ENCODE measurements around the gene AGMAT. TPM values are rescaled to one million over a fixed set of nuclear protein-coding genes. Genes with fewer than 3 reads are reported as not detected.
A peak's percentile ranks its signal among the peaks of the same experiment; 100 is the strongest.

AGMAT gene
- total RNA-seq = 10 to 100 TPM in 1 of 5 experiments, 1 to 10 TPM in 4; 6.4 to 21.5 (median 9.5) TPM
- polyA plus RNA-seq = 10 to 100 TPM; 14.5 to 16.9 TPM
- 13.3 reads per million, percentile 42 among the genes with 10 or more reads in this experiment for total RNA-seq

DNA sequence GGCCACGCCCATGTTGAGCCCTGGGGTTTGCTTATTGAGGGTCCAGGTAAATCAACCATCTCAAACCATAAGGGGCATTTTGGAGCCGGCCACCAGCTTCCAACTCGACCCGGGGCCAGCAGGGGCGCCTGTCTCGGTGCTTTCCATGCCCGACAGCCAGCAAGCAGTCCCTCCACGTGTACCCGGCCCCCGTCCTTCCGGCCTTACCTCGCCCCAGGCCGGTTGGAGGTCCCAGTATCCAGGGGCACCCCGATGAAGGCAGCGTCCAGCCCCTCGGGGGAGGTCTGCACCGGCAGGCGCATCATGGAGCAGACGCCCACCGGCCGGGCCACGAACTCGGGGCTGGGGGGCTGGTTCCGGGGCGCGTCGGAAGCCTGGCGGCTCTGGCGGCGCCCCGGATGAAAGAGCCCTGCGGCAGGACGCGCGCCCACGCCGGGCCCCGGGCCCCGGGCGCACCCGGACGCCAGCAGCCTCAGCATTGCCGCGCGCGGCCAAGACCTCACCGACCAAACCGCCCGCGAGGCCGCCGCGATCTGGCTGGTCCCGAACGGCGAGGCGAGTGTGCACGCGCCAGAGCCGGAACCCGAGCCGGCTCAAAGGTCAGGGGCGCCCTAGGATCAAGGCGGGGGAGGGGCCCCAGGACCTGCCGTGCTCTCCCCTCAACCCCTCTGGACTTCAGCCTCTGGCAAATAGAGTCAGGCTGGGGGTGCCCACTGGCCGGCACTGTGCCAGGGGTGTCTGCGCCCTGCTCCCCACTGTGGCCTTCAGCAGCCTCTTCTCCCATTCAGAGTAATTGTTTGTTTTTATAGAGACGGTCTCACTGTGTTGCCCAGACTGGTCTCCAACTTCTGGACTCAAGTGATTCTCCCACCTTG, at the start of gene AGMAT:
Gene AGMAT (minus strand): TSS at position 563 of the 875 bp plus-strand sequence. CDS start 84 bp downstream, at position 479.
- ChIA-PET CTCF (interaction anchor here (0.6 kb wide), 1 partner anchor 318 kb away, joined by 3 read pairs; no protein-coding TSS in a partner anchor), POLR2A (interaction anchor here (1.2 to 2.1 kb wide), 3 partner anchors 14 to 33 kb away, joined by 4 to 6 read pairs (median 4); no protein-coding TSS in a partner anchor)
- Mint-ChIP-seq H3K9me3 (peaks cover 0 to 3% (median 0%) of the 10 kb centered on the region in 11 donors), H3K4me1 (peaks cover 12 to 48% (median 33%) of the 10 kb centered on the region in 7 donors), H3K27ac (peak within 1 kb of the TSS; percentile 76 to 98 (median 94)), H3K4me3 (peak within 1 kb of the TSS; percentile 81 to 94 (median 88)), H3K36me3 (peaks cover 0 to 24% (median 19%) of the 10 kb centered on the region in 5 donors), H3K27me3 (no peaks in the 10 kb centered on the region)
- peaks cover 13 to 29% of the 10 kb centered on the region in 2 donors for H3K4me1 ChIP-seq (ENCODE audit: control insufficient read depth in 2 of 2, insufficient read depth in 2 of 2, low read length in 2 of 2)
- no peaks in the 10 kb centered on the region for H3K27me3 ChIP-seq (ENCODE audit: control insufficient read depth in 2 of 2, insufficient read depth in 2 of 2, low read length in 2 of 2)
- intact Hi-C loops (cut with micrococcal nuclease) = loop anchor here (1.0 to 2.0 kb wide), 3 partner anchors 33 to 58 kb away; partner anchors contain the start of genes DNAJC16 (in 2 of the 2) and DDI2 (in 1 of the 2)
- no peaks in the 10 kb centered on the region for H3K9me3 ChIP-seq (ENCODE audit: control insufficient read depth in 2 of 3, low read length in 3 of 3)
- H3K36me3 ChIP-seq (ENCODE audit: control insufficient read depth in 2 of 3, insufficient read depth in 3 of 3, low read length in 3 of 3) = peaks cover 0 to 19% (median 0%) of the 10 kb centered on the region in 3 experiments
- peak within 1 kb of the TSS; percentile 88 for H3K27ac ChIP-seq (ENCODE audit: low read depth, low read length)
- DNase-seq (peak; percentile 37 to 76 (median 54)), ATAC-seq (peak; percentile 82)
- peak within 1 kb of the TSS; percentile 69 for H3K4me3 ChIP-seq (ENCODE audit: low read length)

DNA sequence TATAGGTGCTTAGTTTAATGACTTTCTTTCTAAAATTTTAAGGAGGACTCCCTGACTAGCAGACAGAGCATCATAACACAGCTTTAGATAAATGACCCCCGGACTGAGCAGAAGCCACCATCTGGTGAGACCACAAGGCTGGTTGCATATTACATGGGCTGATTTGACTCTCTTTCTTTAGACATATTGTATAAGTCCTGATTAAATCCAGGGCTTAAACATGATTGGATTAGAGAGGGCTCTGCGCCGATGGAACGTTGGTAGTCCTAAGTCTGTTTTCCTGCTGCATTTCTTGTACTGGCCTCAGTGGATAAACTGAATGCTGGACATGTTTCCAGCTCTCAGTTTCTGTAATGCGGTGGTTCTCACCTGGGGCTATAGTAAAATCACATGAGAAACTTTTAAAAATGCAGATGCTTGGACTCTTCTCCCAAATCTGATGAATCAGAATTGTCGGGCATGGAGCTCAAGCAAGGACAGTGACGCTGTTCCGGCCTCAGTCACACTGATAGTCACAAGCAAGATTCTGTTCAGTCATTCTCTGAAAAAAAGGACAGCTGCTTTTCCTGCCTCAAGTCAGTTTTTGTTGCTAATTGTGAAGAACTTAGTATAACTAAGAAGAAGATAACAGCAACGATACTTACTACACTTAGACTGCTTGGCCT, 49.0 kb upstream of the AGMAT start:
- no peaks in the 10 kb centered on the region for H3K4me1 ChIP-seq (ENCODE audit: control insufficient read depth in 2 of 2, insufficient read depth in 2 of 2, low read length in 2 of 2)
- ChIA-PET CTCF (no interaction called here), POLR2A (interaction anchor here (0.8 kb wide), 1 partner anchor 16 kb away, joined by 3 read pairs; no protein-coding TSS in a partner anchor)
- intact Hi-C loops (cut with micrococcal nuclease) = no loop called here
- H3K9me3 ChIP-seq (ENCODE audit: control insufficient read depth in 2 of 3, low read length in 3 of 3) = no peaks in the 10 kb centered on the region
- H3K9me3 Mint-ChIP-seq = no peaks in the 10 kb centered on the region
- no peak overlapping the region for H3K4me3 ChIP-seq (ENCODE audit: low read length)
- H3K27me3 ChIP-seq (ENCODE audit: control insufficient read depth in 2 of 2, insufficient read depth in 2 of 2, low read length in 2 of 2) = no peaks in the 10 kb centered on the region
- peaks cover 6 to 87% (median 18%) of the 10 kb centered on the region in 3 experiments for H3K36me3 ChIP-seq (ENCODE audit: control insufficient read depth in 2 of 3, insufficient read depth in 3 of 3, low read length in 3 of 3)
- H3K4me1 Mint-ChIP-seq = peaks cover 0 to 5% (median under 1%) of the 10 kb centered on the region in 7 donors
- no peak for ATAC-seq
- DNase-seq = no peak
- H3K27ac Mint-ChIP-seq = no peak overlapping the region
- peaks cover 5 to 70% (median 30%) of the 10 kb centered on the region in 5 donors for H3K36me3 Mint-ChIP-seq
- H3K27ac ChIP-seq (ENCODE audit: low read depth, low read length) = no peak overlapping the region
- H3K27me3 Mint-ChIP-seq = no peaks in the 10 kb centered on the region
- H3K4me3 Mint-ChIP-seq = no peak overlapping the region

- no peaks in the 10 kb centered on the region for H3K27me3 ChIP-seq (ENCODE audit: control insufficient read depth in 2 of 2, insufficient read depth in 2 of 2, low read length in 2 of 2)
- peak overlapping the region in 3 of 9 donors; percentile 9 to 29 (median 20) for H3K27ac Mint-ChIP-seq
- H3K4me1 ChIP-seq (ENCODE audit: control insufficient read depth in 2 of 2, insufficient read depth in 2 of 2, low read length in 2 of 2) = peaks cover 0 to 1% of the 10 kb centered on the region in 2 donors
- H3K9me3 ChIP-seq (ENCODE audit: control insufficient read depth in 2 of 3, low read length in 3 of 3) = no peaks in the 10 kb centered on the region
- no peak overlapping the region for H3K27ac ChIP-seq (ENCODE audit: low read depth, low read length)
- peaks cover 18 to 39% (median 28%) of the 10 kb centered on the region in 7 donors for H3K4me1 Mint-ChIP-seq
- H3K4me3 ChIP-seq (ENCODE audit: low read length) = no peak overlapping the region
- intact Hi-C loops (cut with micrococcal nuclease) = no loop called here
- DNase-seq = no peak
- H3K9me3 Mint-ChIP-seq = no peaks in the 10 kb centered on the region
- no peak for ATAC-seq
- peaks cover 6 to 48% (median 18%) of the 10 kb centered on the region in 5 donors for H3K36me3 Mint-ChIP-seq
- no peak overlapping the region for H3K4me3 Mint-ChIP-seq
- H3K36me3 ChIP-seq (ENCODE audit: control insufficient read depth in 2 of 3, insufficient read depth in 3 of 3, low read length in 3 of 3) = peaks cover 0 to 58% (median 0%) of the 10 kb centered on the region in 3 experiments
- ChIA-PET POLR2A (no interaction called here), CTCF (no interaction called here)
- H3K27me3 Mint-ChIP-seq = no peaks in the 10 kb centered on the region
Observed at GRCh38 chr1:15628003-15628402, 43.2 kb upstream of the AGMAT start.

DNA sequence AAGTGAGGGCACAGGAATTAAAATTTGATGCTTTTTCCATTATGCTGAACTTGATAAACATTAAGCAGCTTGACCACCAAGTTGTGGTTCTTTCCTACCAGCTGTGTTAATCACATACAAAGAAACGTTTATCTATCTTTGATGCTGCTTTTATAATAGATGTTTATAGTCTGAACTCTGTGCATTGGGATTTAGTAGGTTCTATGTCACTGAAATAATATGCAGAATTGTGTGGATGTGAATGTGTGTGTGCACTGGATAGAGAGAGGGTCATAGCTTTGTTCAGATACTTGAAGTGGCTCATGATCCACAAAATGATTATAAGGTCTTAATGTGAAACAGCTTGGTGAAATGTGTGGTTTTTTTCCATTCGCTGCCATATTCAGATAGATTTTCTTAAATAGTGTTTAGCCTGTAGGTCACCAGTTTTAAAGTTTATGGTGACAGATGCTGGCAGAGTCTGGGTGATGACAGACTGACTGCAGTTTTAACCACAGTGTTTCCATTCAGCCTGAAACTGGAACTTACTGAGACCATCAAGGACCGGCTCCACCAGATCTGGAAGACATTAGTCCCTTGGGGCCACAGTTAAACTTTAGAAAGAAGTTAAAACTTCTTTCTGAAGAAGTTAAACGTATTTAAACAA, 42.6 kb upstream of the AGMAT start:
- Mint-ChIP-seq H3K27me3 (no peaks in the 10 kb centered on the region), H3K36me3 (peaks cover 6 to 46% (median 18%) of the 10 kb centered on the region in 5 donors), H3K9me3 (no peaks in the 10 kb centered on the region), H3K4me3 (no peak overlapping the region), H3K4me1 (peaks cover 23 to 44% (median 34%) of the 10 kb centered on the region in 7 donors), H3K27ac (peak overlapping the region in 3 of 9 donors; percentile 29 to 69 (median 69))
- DNase-seq (no peak), ATAC-seq (no peak)
- intact Hi-C loops (cut with micrococcal nuclease) = no loop called here
- Histone ChIP-seq H3K36me3 (ENCODE audit: control insufficient read depth in 2 of 3, insufficient read depth in 3 of 3, low read length in 3 of 3) (peaks cover 0 to 55% (median 0%) of the 10 kb centered on the region in 3 experiments), H3K4me3 (ENCODE audit: low read length) (no peak overlapping the region), H3K4me1 (ENCODE audit: control insufficient read depth in 2 of 2, insufficient read depth in 2 of 2, low read length in 2 of 2) (peaks cover 0 to 5% of the 10 kb centered on the region in 2 donors), H3K9me3 (ENCODE audit: control insufficient read depth in 2 of 3, low read length in 3 of 3) (no peaks in the 10 kb centered on the region), H3K27ac (ENCODE audit: low read depth, low read length) (no peak overlapping the region), H3K27me3 (ENCODE audit: control insufficient read depth in 2 of 2, insufficient read depth in 2 of 2, low read length in 2 of 2) (no peaks in the 10 kb centered on the region)
- ChIA-PET CTCF (no interaction called here), POLR2A (no interaction called here)

DNA sequence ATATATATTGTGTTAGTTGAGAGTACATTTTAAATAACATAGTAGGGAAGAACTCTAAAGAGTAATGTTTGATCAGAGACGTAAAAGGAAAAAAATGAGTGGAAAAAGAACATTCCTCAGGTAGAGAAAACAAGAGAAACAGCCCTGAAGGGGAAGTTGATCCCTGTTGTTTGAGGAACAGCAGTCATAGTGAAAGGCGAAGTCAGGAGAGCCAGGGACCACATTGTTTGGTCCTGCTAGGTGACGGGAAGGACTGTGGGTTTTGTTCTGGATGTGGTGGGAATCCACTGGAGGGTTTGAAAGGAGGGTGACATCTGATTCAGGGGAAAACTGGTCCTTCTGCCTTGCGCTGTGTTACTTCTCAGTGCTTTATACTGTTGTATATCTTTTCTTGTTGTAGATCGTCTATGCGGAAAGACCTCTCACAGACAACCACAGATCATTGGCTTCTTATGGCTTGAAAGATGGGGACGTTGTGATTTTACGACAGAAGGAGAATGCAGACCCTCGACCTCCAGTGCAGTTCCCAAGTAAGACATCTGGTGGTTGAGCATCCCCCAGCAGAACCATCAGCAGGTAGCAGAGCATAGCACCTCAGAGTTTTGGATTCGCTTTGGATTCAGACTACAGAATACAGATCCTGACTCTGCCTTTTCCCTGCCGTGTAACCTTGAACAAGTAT, 41.6 kb upstream of the AGMAT start:
- peaks cover 0 to 44% (median 0%) of the 10 kb centered on the region in 3 experiments for H3K36me3 ChIP-seq (ENCODE audit: control insufficient read depth in 2 of 3, insufficient read depth in 3 of 3, low read length in 3 of 3)
- POLR2A ChIA-PET = no interaction called here
- Mint-ChIP-seq H3K27ac (peak overlapping the region in 1 of 9 donors; percentile 44), H3K4me3 (no peak overlapping the region), H3K36me3 (peaks cover 6 to 42% (median 18%) of the 10 kb centered on the region in 5 donors), H3K4me1 (peaks cover 33 to 55% (median 43%) of the 10 kb centered on the region in 7 donors), H3K27me3 (no peaks in the 10 kb centered on the region), H3K9me3 (no peaks in the 10 kb centered on the region)
- no peaks in the 10 kb centered on the region for H3K9me3 ChIP-seq (ENCODE audit: control insufficient read depth in 2 of 3, low read length in 3 of 3)
- no peak overlapping the region for H3K27ac ChIP-seq (ENCODE audit: low read depth, low read length)
- ATAC-seq (no peak), DNase-seq (no peak)
- H3K27me3 ChIP-seq (ENCODE audit: control insufficient read depth in 2 of 2, insufficient read depth in 2 of 2, low read length in 2 of 2) = no peaks in the 10 kb centered on the region
- CTCF ChIA-PET = no interaction called here
- no peak overlapping the region for H3K4me3 ChIP-seq (ENCODE audit: low read length)
- peaks cover 0 to 5% of the 10 kb centered on the region in 2 donors for H3K4me1 ChIP-seq (ENCODE audit: control insufficient read depth in 2 of 2, insufficient read depth in 2 of 2, low read length in 2 of 2)
- intact Hi-C loops (cut with micrococcal nuclease) = no loop called here

Measured in naive thymus-derived CD4-positive, alpha-beta T cell (primary cell).